Epithelial cell of alveolus of lung (primary cell): Measurements from ENCODE around the gene IQCM. TPM values are rescaled to one million over a fixed set of nuclear protein-coding genes. Genes with fewer than 3 reads are reported as not detected.

ENCODE experiments used
- total RNA-seq: library from RNA; depleted of rRNA; stranded (reverse); fragments of >200 nt; gene quantifications from 2 replicates; pipeline ENCODE4 v1.2.1, GENCODE V29; 2015

IQCM gene, protein sequence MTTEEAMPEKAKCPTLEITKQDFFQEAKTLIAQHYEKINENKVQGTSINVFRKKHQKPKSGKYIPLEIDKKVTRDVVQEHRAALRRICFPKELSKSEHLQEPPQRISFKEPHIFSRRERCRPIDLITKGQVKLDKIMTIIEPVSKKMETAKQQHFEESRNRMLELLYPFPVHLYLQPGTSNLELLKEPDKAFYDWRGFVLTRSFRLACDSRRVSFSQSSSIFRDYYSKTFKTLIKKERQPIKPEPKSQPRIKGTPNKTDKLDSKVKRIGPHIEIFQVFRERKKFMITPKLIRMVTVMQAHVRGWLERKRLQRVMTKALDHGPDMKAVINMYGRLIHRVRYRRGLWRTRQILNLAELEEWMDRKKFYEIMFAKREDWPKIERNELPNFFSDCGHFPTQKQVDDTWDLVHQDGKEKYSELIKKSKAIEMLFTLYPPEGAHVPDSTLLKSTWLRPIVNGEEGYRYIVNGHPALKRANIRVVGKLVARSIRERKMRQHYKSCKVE
- not detected in 2 replicates for total RNA-seq

DNA sequence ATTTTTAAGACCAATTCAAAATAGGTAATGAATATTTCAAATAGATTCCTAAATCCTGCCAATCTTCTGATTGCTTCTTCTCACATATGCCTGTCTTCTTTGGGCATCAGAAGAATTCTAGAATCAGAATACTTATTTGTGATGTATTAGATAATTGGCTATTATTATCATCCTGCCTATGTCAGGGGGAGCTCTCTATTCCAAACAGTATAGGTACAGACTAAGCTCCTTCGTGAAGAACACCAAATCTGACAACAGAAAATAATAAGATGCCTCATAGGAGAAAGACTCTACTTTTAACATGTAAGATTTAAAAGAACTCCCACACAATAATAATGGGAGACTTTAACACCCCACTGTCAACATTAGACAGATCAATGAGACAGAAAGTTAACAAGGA, at the start of gene IQCM:
IQCM (minus strand) TSS at position 101 of the 400 bp plus-strand sequence. CDS start 73,152 bp downstream, outside the sequence.

